Activated naive CD4-positive, alpha-beta T cell treated with anti-CD3 and anti-CD28 coated beads, Interleukin-2, amount 10 ng/mL, durations not matched to agents 7 days and 5 days (primary cell): ENCODE measurements around the gene COL23A1.

ENCODE experiments used
- CTCF ChIA-PET: fragments of 350-600 bp; sonication (Branson Sonifier 250); formaldehyde crosslinking; loops from one replicate; lab custom pipeline; 2021; ENCODE audit warnings: antibody characterized with exemption; lab: Charles Lee
- DNase-seq: peaks from one replicate; pipeline ENCODE4 v3.0.0-alpha.2; 2020
- H3K27ac Mint-ChIP-seq: one replicate; pipeline ENCODE4 v1.8.0; 2021; ENCODE audit warnings: mild to moderate bottlenecking, moderate library complexity, mixed read lengths
- H3K27me3 Mint-ChIP-seq: one replicate; pipeline ENCODE4 v1.8.0; 2021; ENCODE audit warnings: mild to moderate bottlenecking, mixed read lengths
- H3K36me3 Mint-ChIP-seq: one replicate; pipeline ENCODE4 v1.8.0; 2021; ENCODE audit warnings: mixed read lengths
- H3K4me1 Mint-ChIP-seq: one replicate; pipeline ENCODE4 v1.8.0; 2021; ENCODE audit warnings: mixed read lengths
- H3K4me3 Mint-ChIP-seq: one replicate; pipeline ENCODE4 v1.8.0; 2021; ENCODE audit warnings: mild to moderate bottlenecking, moderate library complexity, mixed read lengths
- H3K9me3 Mint-ChIP-seq: one replicate; pipeline ENCODE4 v1.8.0; 2021; ENCODE audit warnings: mixed read lengths

Gene COL23A1

GRCh38 chr5:178273665-178274541 is 316.3 kb downstream of the COL23A1 start:
- Mint-ChIP-seq H3K4me3 (no peak overlapping the region), H3K4me1 (no peaks in the 10 kb centered on the region), H3K27ac (no peak overlapping the region), H3K27me3 (peaks cover 28% of the 10 kb centered on the region), H3K36me3 (no peaks in the 10 kb centered on the region), H3K9me3 (peaks cover 4% of the 10 kb centered on the region)
- DNase-seq: no peak
- CTCF ChIA-PET: no interaction called here

- Mint-ChIP-seq H3K27me3 (peaks cover 24% of the 10 kb centered on the region), H3K9me3 (peaks cover 4% of the 10 kb centered on the region)
- CTCF ChIA-PET: no interaction called here
These were observed 317.2 kb downstream of the COL23A1 start for GRCh38 chr5:178273041-178273440.

GRCh38 chr5:178272591-178272990 is 317.6 kb downstream of the COL23A1 start:
- CTCF ChIA-PET: no interaction called here
- Mint-ChIP-seq H3K27ac (no peak overlapping the region), H3K9me3 (peaks cover 4% of the 10 kb centered on the region), H3K36me3 (no peaks in the 10 kb centered on the region), H3K4me3 (no peak overlapping the region), H3K27me3 (peaks cover 21% of the 10 kb centered on the region), H3K4me1 (no peaks in the 10 kb centered on the region)
- no peak for DNase-seq

More at GRCh38 chr5:178273041-178273440, 317.2 kb downstream of the COL23A1 start:
- Mint-ChIP-seq H3K27ac (no peak overlapping the region), H3K4me1 (no peaks in the 10 kb centered on the region), H3K36me3 (no peaks in the 10 kb centered on the region), H3K4me3 (no peak overlapping the region)
- DNase-seq: no peak

- Mint-ChIP-seq H3K9me3 (peaks cover 4% of the 10 kb centered on the region), H3K4me1 (no peaks in the 10 kb centered on the region), H3K36me3 (no peaks in the 10 kb centered on the region), H3K27ac (no peak overlapping the region), H3K4me3 (no peak overlapping the region), H3K27me3 (peaks cover 20% of the 10 kb centered on the region)
- DNase-seq: no peak
- CTCF ChIA-PET: interaction anchor here (0.6 to 1.6 kb wide), 2 partner anchors 9 to 46 kb away, joined by 3 to 11 read pairs; no protein-coding TSS in a partner anchor
These were observed 318.3 kb downstream of the COL23A1 start for GRCh38 chr5:178271726-178272479.

- CTCF ChIA-PET: interaction anchor here (1.3 to 1.6 kb wide), 2 partner anchors 9 to 37 kb away, joined by 3 to 11 read pairs; no protein-coding TSS in a partner anchor
- no peak for DNase-seq
- H3K4me3 Mint-ChIP-seq: no peak overlapping the region
- H3K27me3 Mint-ChIP-seq: peaks cover 20% of the 10 kb centered on the region
- no peaks in the 10 kb centered on the region for H3K36me3 Mint-ChIP-seq
- H3K4me1 Mint-ChIP-seq: no peaks in the 10 kb centered on the region
- peaks cover 4% of the 10 kb centered on the region for H3K9me3 Mint-ChIP-seq
- no peak overlapping the region for H3K27ac Mint-ChIP-seq
These were observed 319.0 kb downstream of the COL23A1 start for GRCh38 chr5:178271231-178271630.

- H3K4me1 Mint-ChIP-seq: no peaks in the 10 kb centered on the region
- no peaks in the 10 kb centered on the region for H3K36me3 Mint-ChIP-seq
- no peak overlapping the region for H3K27ac Mint-ChIP-seq
- no peak overlapping the region for H3K4me3 Mint-ChIP-seq
- CTCF ChIA-PET: no interaction called here
- peaks cover 20% of the 10 kb centered on the region for H3K27me3 Mint-ChIP-seq
- no peaks in the 10 kb centered on the region for H3K9me3 Mint-ChIP-seq
- DNase-seq: no peak
These were observed 320.7 kb downstream of the COL23A1 start for GRCh38 chr5:178269499-178269898.

- CTCF ChIA-PET: interaction anchor here (0.9 kb wide), 1 partner anchor 10 kb away, joined by 3 read pairs; no protein-coding TSS in a partner anchor
- Mint-ChIP-seq H3K9me3 (no peaks in the 10 kb centered on the region), H3K27me3 (peaks cover 16% of the 10 kb centered on the region), H3K4me1 (no peaks in the 10 kb centered on the region), H3K4me3 (no peak overlapping the region), H3K36me3 (no peaks in the 10 kb centered on the region), H3K27ac (no peak overlapping the region)
- DNase-seq: no peak
These were observed 322.3 kb downstream of the COL23A1 start for GRCh38 chr5:178267876-178268275.

GRCh38 chr5:178267245-178267644 is 322.9 kb downstream of the COL23A1 start:
- CTCF ChIA-PET: no interaction called here

GRCh38 chr5:178266581-178266980 is 323.6 kb downstream of the COL23A1 start:
- Mint-ChIP-seq H3K27ac (no peak overlapping the region), H3K9me3 (no peaks in the 10 kb centered on the region), H3K4me1 (no peaks in the 10 kb centered on the region), H3K27me3 (peaks cover 22% of the 10 kb centered on the region), H3K36me3 (no peaks in the 10 kb centered on the region), H3K4me3 (no peak overlapping the region)
- no peak for DNase-seq
- CTCF ChIA-PET: interaction anchor here (0.9 kb wide), 1 partner anchor 12 kb away, joined by 3 read pairs; no protein-coding TSS in a partner anchor

More at GRCh38 chr5:178267245-178267644, 322.9 kb downstream of the COL23A1 start:
- no peak overlapping the region for H3K4me3 Mint-ChIP-seq
- no peak for DNase-seq
- no peak overlapping the region for H3K27ac Mint-ChIP-seq
- H3K4me1 Mint-ChIP-seq: no peaks in the 10 kb centered on the region
- H3K27me3 Mint-ChIP-seq: peaks cover 22% of the 10 kb centered on the region
- H3K9me3 Mint-ChIP-seq: no peaks in the 10 kb centered on the region
- no peaks in the 10 kb centered on the region for H3K36me3 Mint-ChIP-seq

- CTCF ChIA-PET: no interaction called here
- peaks cover 22% of the 10 kb centered on the region for H3K27me3 Mint-ChIP-seq
- H3K4me3 Mint-ChIP-seq: no peak overlapping the region
- no peaks in the 10 kb centered on the region for H3K9me3 Mint-ChIP-seq
- H3K27ac Mint-ChIP-seq: no peak overlapping the region
- no peaks in the 10 kb centered on the region for H3K4me1 Mint-ChIP-seq
- DNase-seq: no peak
- no peaks in the 10 kb centered on the region for H3K36me3 Mint-ChIP-seq
These were observed 324.4 kb downstream of the COL23A1 start for GRCh38 chr5:178265746-178266145.

GRCh38 chr5:178264044-178264443 is 326.1 kb downstream of the COL23A1 start:
- H3K4me1 Mint-ChIP-seq: peaks cover 2% of the 10 kb centered on the region
- no peak overlapping the region for H3K27ac Mint-ChIP-seq
- no peaks in the 10 kb centered on the region for H3K9me3 Mint-ChIP-seq
- CTCF ChIA-PET: no interaction called here
- H3K27me3 Mint-ChIP-seq: peaks cover 23% of the 10 kb centered on the region
- no peak for DNase-seq
- H3K4me3 Mint-ChIP-seq: no peak overlapping the region
- H3K36me3 Mint-ChIP-seq: no peaks in the 10 kb centered on the region

- Mint-ChIP-seq H3K27me3 (peaks cover 21% of the 10 kb centered on the region), H3K36me3 (no peaks in the 10 kb centered on the region), H3K4me3 (no peak overlapping the region), H3K4me1 (peaks cover 2% of the 10 kb centered on the region), H3K9me3 (no peaks in the 10 kb centered on the region), H3K27ac (no peak overlapping the region)
- CTCF ChIA-PET: interaction anchor here (1.2 kb wide), 1 partner anchor 19 kb away, joined by 5 read pairs; no protein-coding TSS in a partner anchor
- no peak for DNase-seq
These were observed 328.3 kb downstream of the COL23A1 start for GRCh38 chr5:178261666-178262600.
